CD4-positive, alpha-beta T cell treated with Interleukin-17A for 1 hour (primary cell): Measurements from ENCODE around the gene GHRL.

Experiments
- DNase-seq: peaks from one replicate; pipeline ENCODE4 v3.0.0-alpha.2; 2020

The GHRL gene

DNA sequence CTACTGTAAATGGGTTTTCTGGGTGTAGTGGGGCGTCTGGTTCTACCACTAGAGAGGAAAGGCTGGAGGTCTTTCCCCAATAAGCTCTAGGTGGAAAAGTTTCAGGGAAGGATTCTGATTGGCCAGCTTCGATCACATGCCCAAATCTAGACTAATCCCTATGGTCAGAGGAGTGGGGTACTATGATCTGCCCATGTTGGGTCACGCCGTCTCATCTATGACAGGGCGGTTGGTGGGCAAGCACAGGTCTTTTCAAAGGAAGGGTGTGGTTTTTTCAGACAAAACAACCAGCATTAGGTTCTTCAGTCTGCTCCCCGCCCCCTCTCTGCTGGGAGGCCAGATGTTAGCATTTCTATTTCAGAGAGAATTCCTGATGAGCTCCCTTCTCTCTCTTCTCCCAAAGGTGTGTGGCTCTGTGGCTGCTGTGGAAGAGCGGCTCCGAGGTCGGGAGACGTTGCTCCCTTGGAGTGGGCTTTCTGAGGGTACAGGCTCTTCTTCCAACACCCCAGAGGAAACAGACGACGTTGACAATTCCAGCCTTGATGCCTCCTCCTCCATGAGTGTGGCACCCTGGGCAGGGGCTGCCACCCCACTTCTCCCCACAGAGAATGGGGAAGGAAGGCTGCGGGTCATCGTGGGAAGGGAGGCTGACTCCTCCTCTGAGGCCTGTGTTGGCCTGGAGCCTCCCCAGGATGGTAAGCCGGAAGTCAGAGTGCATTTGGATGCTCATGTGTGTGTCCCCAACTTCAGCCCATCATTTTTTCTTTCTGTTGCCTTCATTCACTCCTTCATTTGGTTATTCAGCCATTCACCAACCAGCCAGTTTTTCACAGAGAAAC is 54.2 kb downstream of the GHRL start:
- DNase-seq, result peak; percentile 62
